ENCODE data around the gene SND1. TPM values are rescaled to one million over a fixed set of nuclear protein-coding genes. Genes with fewer than 3 reads are reported as not detected.

The SND1 gene
- total and polyA plus RNA-seq, 2 of the 4 experiments (the other 2 are of a cell fraction) = 154 to 294 TPM

- H2AK9ac ChIP-seq (replicated peaks; ENCODE audit: low read depth, low read length, poor library complexity) = no peak overlapping the region
- H3K23ac ChIP-seq (ENCODE audit: low read depth, low read length) = no peak overlapping the region
- no peak overlapping the region for H2BK120ac ChIP-seq (ENCODE audit: low read depth, low read length)
- BruUV-seq (replicated peaks) = no TSS peak
- H3K56ac ChIP-seq (ENCODE audit: extremely low read depth, insufficient read depth, low read length) = no peak overlapping the region
- no peak overlapping the region for H3K9ac ChIP-seq (ENCODE audit: low read depth, low read length)
- in situ Hi-C loops (cut with MboI; ENCODE audit: low sequenced_read_pairs) = no loop called here
- H3K79me1 ChIP-seq (ENCODE audit: low read depth in 1 of 2, low read length in 2 of 2) = peaks cover 46 to 76% of the 10 kb centered on the region in 2 experiments
- ATAC-seq (ENCODE audit: low read depth) (no peak), DNase-seq (no peak)
- no peak overlapping the region for H2AK5ac ChIP-seq (ENCODE audit: low read depth, low read length)
- H4K5ac ChIP-seq (ENCODE audit: low read depth, low read length) = no peak overlapping the region
- no peak overlapping the region for H3K14ac ChIP-seq (replicated peaks; ENCODE audit: low read depth, low read length)
- H2BK15ac ChIP-seq (ENCODE audit: low read depth, low read length) = no peak overlapping the region
- H2BK5ac ChIP-seq (ENCODE audit: low read depth, low read length, poor library complexity, severe bottlenecking) = no peak overlapping the region
- H3K27ac ChIP-seq (ENCODE audit: insufficient read depth, low read length) = no peak overlapping the region
- no peak overlapping the region for H4K8ac ChIP-seq (ENCODE audit: low read depth in 2 of 2, low read length in 2 of 2)
- no peaks in the 10 kb centered on the region for H3K9me3 ChIP-seq (ENCODE audit: control insufficient read depth, insufficient read depth, low read length)
- no peak overlapping the region for H3K18ac ChIP-seq (ENCODE audit: low read depth, low read length)
- H3K9me1 ChIP-seq (ENCODE audit: insufficient read depth, low read length) = peaks cover 23% of the 10 kb centered on the region
- intact Hi-C loops (cut with micrococcal nuclease) = no loop called here
- H3K4ac ChIP-seq (ENCODE audit: low read depth, low read length) = no peak overlapping the region
- H3K4me3 ChIP-seq (ENCODE audit: insufficient read depth, low read depth, low read length) = no peak overlapping the region
- peaks cover 72% of the 10 kb centered on the region for H4K20me1 ChIP-seq (ENCODE audit: insufficient read depth, low read length)
- ChIA-PET CTCF (interaction anchor here (1.3 kb wide), 1 partner anchor 14 kb away, joined by 3 read pairs; no protein-coding TSS in a partner anchor), POLR2A (ENCODE audit: unreplicated experiment) (no interaction called here)
- no peaks in the 10 kb centered on the region for H3K27me3 ChIP-seq (ENCODE audit: control insufficient read depth, insufficient read depth, low read length)
- H3K4me1 ChIP-seq (ENCODE audit: control insufficient read depth, insufficient read depth, low read length) = peaks cover 8% of the 10 kb centered on the region
- WGBS, 2 experiments (ENCODE audit: extremely low coverage in 2 of 2, insufficient read length in 1 of 2) = no CpG with 5 or more reads among the region's 3 CpGs
- no peak for TF ChIP-seq CEBPB (IDR thresholded peaks at IDR 0.05; ENCODE audit: low read depth, low read length)
- no peak for TF ChIP-seq RFX5 (IDR thresholded peaks at IDR 0.05; ENCODE audit: low read depth, low read length)
- TF ChIP-seq, protein P1, sequence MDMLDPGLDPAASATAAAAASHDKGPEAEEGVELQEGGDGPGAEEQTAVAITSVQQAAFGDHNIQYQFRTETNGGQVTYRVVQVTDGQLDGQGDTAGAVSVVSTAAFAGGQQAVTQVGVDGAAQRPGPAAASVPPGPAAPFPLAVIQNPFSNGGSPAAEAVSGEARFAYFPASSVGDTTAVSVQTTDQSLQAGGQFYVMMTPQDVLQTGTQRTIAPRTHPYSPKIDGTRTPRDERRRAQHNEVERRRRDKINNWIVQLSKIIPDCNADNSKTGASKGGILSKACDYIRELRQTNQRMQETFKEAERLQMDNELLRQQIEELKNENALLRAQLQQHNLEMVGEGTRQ (IDR thresholded peaks at IDR 0.05; ENCODE audit: low read depth, low read length) = no peak
- TF ChIP-seq POLR2A (IDR thresholded peaks at IDR 0.05; ENCODE audit: low read depth, low read length) = no peak
- TF ChIP-seq RAD21 (IDR thresholded peaks at IDR 0.05; ENCODE audit: low read length) = no peak
- no peak for TF ChIP-seq NFE2L2 (IDR thresholded peaks at IDR 0.05; ENCODE audit: low read depth, low read length)
- TF ChIP-seq MAZ (IDR thresholded peaks at IDR 0.05; ENCODE audit: borderline replicate concordance, low read depth, low read length) = no peak
- no peak for TF ChIP-seq SMC3 (IDR thresholded peaks at IDR 0.05; ENCODE audit: low read depth, low read length)
- TF ChIP-seq RCOR1 (IDR thresholded peaks at IDR 0.05; ENCODE audit: insufficient replicate concordance, low read length) = no peak
- TF ChIP-seq BHLHE40 (IDR thresholded peaks at IDR 0.05; ENCODE audit: low read depth, low read length) = no peak
- no peak for TF ChIP-seq MXI1 (IDR thresholded peaks at IDR 0.05; ENCODE audit: borderline replicate concordance, low read depth, low read length)
- TF ChIP-seq MAFK (IDR thresholded peaks at IDR 0.05; ENCODE audit: low read depth, low read length) = no peak
- TF ChIP-seq ELK1 (IDR thresholded peaks at IDR 0.05; ENCODE audit: borderline replicate concordance, low read depth, low read length) = no peak
- TF ChIP-seq, protein P2, sequence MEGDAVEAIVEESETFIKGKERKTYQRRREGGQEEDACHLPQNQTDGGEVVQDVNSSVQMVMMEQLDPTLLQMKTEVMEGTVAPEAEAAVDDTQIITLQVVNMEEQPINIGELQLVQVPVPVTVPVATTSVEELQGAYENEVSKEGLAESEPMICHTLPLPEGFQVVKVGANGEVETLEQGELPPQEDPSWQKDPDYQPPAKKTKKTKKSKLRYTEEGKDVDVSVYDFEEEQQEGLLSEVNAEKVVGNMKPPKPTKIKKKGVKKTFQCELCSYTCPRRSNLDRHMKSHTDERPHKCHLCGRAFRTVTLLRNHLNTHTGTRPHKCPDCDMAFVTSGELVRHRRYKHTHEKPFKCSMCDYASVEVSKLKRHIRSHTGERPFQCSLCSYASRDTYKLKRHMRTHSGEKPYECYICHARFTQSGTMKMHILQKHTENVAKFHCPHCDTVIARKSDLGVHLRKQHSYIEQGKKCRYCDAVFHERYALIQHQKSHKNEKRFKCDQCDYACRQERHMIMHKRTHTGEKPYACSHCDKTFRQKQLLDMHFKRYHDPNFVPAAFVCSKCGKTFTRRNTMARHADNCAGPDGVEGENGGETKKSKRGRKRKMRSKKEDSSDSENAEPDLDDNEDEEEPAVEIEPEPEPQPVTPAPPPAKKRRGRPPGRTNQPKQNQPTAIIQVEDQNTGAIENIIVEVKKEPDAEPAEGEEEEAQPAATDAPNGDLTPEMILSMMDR (conservative IDR thresholded peaks at IDR 0.05; ENCODE audit: low read depth, low read length) = no peak
- no peak for TF ChIP-seq FOS (IDR thresholded peaks at IDR 0.05; ENCODE audit: low read depth, low read length)
- no peak for TF ChIP-seq CHD1 (IDR thresholded peaks at IDR 0.05; ENCODE audit: low read depth, low read length)
- no peak overlapping the region for H3K4me2 ChIP-seq (ENCODE audit: low read depth, low read length)
- dilution Hi-C loops (cut with HindIII; ENCODE audit: low sequenced_read_pairs, unreplicated experiment) = no loop called here
- H4K91ac ChIP-seq (ENCODE audit: insufficient read depth, low read depth, low read length) = no peak overlapping the region
- H2BK20ac ChIP-seq (ENCODE audit: low read depth, low read length) = no peak overlapping the region
- H2AFZ ChIP-seq (replicated peaks; ENCODE audit: low read length, poor library complexity) = no peak overlapping the region
- H3K36me3 ChIP-seq (ENCODE audit: control insufficient read depth, insufficient read depth, low read length) = no peaks in the 10 kb centered on the region
These were observed 257.6 kb downstream of the SND1 start for GRCh38 chr7:127909424-127910152.
